Stimulated activated CD4-positive, alpha-beta T cell treated with anti-CD3 and anti-CD28 coated beads, Interleukin-12 subunit alpha, Interleukin-12 subunit beta, amount 100 ng/mL, for 24 hours (primary cell): ENCODE data around the gene ECE1.

ENCODE experiments used
- DNase-seq, 2 experiments: peaks; one replicate each; pipeline ENCODE4 v3.0.0-alpha.2; 2020; ENCODE audit warnings: low read depth in 2 of 2

The ECE1 gene

DNA sequence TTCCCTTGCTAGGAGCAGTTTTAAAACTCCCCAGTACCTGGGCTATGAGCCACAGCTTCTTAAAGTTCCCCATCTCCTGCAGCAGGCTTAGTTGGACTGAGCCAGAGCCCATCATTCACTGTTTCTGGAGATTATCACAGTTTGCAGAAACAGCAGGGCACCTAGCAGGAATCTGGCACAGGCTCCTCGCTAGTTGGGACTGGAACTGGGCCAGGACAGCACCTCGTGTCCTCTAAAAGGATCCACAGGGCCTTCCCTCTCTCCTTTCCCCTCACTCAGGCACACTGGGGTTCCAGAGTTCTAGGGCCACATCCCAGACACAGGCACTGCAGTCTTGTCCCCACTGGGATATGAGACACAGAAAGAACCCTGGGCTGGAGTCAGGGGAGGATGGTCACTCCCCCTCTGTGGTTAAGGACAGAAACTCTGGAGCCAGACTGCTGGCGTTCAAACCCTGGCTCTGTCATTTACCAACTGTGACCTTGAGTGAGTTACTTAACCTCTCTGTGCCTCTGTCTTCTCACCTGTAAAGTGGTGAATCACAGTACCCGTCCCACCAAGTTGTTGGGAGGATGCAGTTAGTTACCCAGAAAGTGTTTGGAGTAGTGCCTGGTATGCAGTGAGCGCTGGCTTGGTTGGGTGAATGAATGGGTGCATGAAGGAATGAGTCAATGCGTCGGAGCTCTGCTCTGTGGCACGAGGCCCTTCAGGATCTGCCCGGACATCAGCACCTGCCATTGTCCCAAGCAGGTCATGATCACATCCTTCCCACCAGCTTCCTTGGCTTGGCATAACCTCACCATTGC lies 18.8 kb upstream of the ECE1 start:
- DNase-seq = no peak

DNA sequence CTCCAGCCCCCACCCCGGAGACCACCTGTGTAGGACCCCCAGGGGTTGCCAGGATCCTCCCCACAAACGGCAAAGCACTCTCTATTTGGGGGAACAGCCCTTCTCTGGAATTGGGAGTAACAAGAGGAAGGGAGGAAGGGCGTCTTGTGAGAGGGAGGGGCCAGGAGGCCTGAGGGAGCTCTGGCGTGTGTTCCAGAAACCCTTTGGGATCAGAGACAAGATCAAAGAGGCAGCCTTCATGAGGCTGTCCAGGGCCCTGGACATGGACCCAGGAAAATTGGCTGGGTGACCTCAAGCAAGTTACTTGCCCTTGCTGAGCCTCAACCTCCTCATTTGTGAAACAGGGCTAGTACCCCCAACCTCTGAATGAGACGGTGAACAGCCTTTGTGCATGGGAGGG lies 18.1 kb upstream of the ECE1 start:
- DNase-seq = no peak

DNA sequence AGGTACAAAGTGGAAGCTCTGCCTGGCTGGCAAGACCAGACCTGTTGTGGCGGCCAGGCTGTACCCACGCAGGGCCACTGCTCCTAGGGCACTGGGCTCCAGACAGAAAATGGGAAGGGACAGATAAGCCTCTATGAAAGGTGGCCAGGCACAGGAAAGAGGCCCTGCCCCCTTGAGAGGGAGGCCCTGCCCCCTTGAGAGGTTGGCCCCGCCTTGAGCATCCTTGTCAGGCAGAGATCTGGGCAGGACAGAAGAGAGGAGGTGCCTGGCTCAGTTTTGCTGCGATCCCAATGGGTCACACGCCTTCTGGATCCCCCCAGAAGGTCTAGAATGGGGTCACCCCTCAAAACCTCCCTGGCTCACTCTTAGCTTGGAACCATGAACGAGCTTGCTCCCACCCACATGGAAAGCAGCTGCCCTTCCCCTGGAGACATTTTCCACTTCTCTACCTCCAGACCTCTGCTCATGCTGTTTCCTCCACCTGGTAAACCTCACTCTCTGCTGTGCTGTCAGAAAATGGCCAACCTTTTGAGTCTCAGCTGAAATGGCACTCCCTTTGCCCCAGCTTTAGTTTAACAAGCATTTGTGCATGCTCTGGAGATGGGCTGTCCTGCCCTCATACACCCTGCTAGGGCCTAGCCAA lies 17.5 kb upstream of the ECE1 start:
- no peak for DNase-seq

DNA sequence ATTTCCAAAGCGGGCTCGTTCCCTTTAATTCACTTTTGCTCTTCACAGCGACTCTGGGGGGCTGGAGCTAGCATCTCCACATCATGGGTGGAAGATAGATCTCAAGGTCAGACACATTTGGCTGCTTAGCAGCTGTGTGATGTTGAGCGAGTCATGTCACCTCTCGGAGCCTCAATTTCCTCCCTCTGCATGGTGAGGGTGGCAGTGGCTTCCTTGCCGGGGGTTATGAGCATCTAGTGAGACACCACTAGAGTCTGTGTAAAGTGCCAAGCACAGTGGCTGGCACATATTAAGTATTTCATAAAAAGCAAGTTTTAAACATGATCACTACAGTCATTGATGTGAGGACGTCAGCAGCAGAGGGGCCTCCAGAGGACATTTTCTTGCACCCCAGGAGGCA lies 16.9 kb upstream of the ECE1 start:
- DNase-seq = no peak

DNA sequence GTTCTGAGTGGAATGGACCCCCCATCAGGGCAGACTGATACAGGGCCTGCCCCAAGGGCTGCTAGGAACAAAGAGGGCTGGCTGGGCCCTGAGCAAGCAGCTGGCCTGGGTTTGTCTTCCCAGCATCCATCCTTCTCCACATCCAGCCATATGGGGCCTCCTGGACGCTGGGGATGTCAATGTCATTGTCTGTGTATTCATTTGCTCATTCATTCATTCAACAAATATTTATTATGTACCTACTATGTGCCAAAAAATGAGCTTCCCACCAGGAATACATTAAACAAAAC lies 15.6 kb upstream of the ECE1 start:
- no peak for DNase-seq

DNA sequence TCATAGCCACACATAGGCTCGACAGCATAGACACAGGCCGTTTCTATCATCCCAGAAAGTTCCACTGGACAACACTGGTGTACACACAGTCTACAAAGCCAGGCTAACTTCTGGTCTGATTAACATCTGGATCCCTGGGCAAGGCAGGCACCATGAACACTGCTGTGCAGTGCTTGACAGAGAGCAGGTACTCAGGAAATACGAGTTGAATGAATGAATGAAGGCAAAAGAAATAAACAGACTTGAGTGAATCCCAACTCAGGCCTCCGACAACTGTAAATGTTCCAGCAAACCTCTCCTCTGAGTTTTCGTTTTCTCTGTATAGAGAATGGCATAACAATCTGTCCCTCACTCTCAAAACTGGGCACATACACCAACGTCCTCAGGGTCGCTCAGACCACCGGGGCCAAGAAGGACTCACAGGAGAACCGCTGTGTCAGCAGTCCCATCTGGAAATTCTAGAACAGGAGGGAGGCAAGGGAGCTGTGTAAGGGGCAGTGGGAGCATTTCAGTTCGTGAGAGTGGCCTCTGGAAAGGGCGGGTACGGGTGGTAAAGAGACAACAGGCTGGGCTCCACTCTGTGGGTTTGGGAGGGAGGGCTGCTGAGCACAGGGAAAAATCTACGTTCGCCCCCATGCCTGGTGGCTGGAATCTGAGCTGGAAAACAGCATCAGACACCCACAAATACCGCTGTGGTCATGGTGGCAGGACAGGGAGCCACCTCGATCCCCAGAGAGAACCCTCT lies 15.1 kb upstream of the ECE1 start:
- no peak for DNase-seq

DNA sequence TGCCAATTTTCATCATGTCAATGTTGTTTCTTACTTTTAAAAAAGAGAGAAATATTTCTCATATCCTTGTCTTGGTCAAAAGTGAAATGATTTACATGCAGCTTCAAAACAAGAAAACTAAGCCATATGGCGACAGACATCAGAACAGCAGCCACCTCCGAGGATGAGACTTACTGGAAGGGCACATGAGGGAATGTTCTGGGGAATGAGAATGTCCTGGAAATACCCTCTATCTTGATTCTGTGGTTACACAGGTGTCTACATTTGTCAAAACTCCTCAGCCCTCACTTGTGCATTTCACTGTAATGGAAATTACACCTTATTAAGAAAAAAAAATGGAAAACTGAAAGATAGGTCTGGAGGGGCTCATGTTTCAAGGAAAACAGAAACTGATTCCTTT lies 14.2 kb upstream of the ECE1 start:
- DNase-seq = no peak

DNA sequence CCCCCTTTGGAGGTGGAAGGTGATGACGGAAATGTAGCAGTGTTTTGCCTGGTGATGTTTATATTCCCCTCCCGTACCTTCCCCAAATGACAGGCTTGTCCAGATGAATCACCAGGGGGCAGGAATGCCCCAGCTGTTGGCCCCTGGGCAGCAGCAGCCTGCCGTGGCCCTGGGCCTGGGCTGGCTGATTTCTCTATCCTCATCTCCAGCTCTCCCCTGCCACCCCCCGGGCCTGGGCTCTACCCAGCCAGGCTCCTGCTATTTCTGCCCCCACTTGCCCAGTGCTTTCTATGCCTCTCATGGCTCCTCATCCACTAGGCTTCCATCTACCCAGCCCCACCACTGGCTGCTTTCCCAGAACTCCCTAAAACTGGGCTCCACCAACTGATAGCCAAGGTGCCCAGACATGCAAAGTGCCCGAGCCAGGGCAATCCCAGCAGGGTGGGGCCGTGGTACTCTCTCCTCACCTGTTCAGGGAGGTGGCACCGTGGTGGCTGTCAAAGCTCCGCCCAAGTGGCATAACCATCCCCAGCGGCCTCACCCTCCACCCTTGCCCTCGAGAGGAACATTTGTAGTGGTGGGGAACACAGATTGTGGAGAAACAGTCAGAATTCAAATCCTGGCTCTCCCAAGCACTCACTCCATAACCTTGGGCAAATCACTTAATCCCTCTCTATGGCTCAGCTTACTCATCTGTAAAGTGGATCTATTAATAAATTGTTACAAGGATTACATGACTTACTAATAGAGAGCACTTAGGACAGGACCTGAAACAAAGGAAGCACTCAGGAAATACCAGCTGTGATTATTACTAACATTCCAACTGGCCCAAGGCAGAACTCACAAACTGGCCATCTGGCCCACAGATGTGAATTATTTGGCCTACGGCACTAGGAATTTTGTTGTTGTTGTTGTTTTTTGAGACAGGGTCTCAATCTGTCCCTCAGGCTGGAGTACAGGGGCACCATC lies 12.8 kb upstream of the ECE1 start:
- DNase-seq = no peak

DNA sequence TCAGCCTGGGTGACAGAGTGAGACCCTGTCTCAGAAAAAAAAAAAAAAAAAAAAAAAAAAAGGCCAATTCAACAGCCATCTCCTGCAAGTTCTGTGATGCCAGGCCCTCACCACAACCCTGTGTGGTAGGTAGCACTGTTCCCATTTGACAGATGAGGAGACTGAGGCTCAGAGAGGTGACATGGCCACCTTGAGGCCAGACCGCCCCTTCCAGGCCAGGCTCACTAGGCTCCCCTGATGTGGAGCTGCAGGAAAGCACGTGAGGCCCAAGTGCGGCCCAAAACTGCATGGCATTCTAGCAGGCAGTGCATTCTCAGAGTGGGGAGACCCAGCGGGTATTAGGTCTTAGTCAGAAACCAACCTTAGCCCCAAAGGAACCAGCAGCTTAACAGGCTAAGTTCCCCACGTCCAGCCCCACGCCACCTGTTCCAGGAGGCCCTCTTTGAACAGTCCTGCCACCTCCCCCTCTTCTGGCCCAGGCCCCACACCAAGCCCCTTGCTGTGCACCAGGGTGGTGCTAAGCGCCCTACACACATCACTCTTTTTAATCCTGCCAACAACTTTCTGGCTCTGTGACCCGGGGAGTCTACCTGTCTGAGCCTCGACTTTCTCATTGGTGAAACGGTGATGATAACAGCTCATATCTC lies 11.7 kb upstream of the ECE1 start:
- no peak for DNase-seq

DNA sequence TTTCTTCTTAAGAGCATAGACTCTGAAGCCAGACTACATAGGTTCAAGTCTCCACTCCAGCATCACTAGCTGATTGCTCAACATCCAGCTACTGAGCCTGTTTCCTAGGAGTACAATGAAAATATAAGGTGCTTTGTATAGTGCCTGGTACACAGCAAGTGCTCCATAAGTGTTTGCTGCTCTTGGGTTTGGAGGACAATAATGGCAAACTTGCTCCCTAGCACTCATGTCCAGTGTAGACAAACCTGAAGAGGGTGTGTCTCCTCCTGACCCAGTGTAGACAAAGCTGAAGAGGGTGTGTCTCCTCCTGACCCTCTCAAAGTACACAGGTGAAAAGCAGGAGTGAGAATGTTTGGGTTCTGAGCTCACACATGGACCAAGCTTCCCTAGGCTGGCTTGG lies 10.5 kb upstream of the ECE1 start:
- DNase-seq = no peak

DNA sequence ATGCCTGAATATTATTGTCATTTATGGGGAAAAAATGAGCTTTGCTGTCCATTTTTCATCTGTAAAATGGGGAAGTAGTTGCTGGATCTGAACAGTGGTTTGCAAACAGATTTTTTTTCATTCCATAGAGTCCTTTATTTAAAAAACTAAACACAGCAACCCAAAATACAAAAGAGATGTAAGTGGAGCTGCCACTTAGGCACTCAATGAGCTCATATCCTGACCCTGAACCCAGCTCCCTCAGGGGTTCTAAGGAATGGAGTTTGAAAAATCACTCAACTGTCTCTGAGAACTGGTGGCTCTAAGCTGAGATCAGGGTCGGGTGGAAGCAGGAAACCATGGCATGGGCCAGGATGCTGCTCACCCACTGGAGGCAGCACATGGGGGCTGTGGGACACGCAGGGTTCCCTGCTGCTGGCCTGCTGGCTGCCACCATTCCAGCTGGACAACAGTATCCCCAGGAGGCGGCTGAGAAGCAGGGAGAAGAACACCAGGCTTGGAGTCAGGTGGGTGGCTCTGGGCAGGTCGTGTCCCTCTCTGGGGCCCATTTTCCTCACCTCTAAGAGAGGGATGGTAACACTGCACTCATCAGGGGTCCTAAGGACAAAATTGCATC lies 9.6 kb upstream of the ECE1 start:
- DNase-seq = no peak

DNA sequence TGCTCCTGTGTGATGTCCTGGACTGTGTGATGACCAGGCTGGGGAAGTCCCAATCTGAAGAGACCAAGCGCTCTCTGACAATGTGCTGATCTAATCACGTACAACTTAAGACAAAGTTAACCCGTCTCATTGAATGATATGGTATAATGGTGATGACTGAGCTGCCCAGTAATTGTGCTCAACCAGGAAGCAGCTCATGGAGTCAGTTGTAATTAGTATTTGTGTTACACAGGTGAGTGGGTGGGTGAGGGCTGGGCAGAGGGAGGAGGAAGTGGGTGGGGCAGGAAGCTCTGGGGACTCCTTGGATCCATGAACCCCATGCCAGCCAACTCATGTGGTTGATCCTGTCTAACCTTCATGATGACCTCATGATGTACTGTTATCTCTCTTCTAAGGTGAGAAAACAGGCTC lies 8.7 kb upstream of the ECE1 start:
- DNase-seq = no peak

DNA sequence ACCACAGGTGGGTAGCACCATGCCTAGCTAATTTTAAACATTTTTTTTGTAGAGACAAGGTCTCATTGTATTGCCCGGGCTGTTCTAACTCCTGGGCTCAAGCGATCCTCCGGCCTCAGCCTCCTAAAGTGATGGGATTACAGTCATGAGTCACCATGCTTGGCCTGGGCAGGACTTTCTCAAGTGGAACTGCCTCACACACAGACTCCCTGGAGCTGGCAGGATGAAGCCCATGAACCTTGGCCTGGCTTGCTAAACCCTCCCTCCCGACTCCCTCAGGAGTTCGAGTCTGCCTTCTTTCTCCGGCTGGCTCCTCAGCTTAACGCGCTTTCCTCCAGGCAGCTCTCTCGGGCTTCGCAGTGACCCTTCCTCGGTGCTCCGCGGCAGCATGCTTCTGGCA lies 7.7 kb upstream of the ECE1 start:
- DNase-seq = no peak

DNA sequence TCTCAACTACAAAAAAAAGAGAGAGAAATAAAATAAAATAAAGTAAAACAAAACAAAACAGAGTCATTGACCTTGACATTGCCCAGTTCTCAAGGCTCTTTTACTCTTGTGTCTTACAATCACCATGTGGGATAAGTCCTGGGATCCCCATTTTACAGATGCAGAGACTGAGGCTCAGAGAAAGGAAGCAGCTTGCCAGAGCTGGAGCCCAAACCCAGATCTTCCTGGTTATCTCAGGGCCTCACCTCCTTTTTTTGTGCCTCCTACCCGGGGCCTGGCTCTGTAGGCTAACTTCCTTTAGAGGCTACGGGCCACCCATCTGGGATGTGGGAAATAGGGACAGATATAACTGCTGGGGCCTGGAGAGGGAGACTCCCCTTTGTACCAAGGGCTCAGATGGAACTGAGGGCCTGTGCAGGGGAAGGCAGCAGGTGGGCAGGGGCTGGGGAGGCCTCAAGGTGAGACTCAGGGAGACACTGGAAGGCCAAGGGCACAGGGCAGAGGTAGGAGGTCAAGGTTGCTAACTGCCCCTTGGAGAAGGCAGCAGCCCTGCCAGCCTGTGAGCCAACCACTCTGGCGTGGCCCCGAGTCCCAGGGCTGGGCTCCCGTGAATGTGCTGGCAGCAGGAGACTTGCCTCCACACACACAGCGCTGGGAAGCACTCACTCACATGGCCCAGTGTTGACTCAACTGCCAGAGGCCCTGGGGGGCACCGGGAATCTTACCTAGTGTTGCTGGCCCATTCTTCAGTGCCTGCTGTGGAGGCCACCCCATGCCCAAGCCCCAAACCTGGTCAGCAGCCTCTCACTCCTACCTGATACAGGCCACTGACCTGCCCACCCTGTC lies 6.5 kb upstream of the ECE1 start:
- no peak for DNase-seq

DNA sequence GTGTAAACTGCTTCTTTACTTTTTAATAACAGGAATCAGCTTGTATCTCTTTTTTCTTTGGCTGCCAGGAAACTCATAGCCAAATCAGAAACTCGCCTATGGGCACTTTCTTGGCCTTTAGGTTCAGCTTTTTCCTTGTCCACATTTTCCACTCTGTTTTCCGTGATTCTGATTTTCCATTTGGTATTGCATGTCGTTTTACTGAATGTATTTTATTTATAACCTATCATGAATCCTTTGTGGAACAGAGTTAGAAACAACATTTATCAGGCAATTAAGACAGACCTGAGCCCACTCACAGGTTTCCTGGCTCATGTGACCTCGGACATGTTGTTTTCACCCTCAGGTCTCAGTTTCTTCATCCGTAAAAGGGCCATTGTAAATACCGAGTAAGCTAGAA lies 5.3 kb upstream of the ECE1 start:
- no peak for DNase-seq

DNA sequence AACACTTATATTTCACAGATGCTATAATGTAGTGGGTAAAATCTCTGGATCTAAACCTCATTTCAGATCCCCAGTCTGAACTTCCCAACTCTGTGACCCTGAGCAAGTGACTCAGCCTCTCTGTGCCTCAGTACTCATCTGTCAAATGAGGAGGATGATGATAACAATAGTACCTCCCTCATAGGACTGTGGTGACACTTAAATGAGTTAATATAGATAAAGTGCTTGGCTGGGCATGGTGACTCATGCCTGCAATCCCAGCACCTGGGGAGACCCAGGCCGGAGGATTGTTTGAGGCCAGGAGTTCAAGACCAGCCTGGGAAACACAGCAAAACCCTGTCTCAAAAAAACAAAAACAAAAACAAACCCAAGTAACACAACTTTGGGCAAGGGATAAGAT lies 4.7 kb upstream of the ECE1 start:
- DNase-seq = peak; percentile 33 to 43

DNA sequence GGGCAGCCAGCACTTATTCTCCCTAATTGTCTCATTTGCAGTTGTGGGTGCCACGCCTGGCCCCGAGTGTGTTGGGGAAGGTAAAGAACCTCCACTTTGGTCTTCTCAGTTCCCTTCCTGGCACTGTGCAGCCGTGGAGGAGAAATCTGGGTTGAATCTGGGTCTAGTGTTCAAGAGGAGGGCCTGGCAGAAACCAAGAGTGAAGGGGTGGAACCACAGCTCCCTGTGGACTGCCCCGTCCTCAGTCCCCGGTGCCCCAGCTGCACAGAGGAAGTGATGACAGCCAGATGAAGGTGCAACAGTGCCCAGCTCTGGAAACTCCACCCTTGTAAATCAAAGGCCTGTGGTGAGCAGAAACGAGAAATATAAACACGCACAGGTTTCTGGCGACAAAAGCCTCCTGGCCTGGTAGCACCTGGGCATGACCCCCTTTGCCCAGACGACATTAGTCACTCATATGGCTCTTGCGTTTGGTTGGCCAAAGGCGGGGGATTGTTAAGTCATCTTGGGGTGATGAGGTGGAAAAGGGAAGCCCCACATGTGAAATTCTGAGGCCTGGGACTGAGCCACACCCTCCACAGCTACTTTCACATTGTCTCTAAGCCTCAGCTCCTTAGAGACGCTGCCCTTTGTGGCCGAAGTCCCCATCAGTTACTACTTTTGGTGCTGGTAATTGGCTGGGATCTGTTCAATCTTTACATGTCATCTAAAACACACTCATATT lies 4.2 kb upstream of the ECE1 start:
- DNase-seq = peak; percentile 77 to 82

DNA sequence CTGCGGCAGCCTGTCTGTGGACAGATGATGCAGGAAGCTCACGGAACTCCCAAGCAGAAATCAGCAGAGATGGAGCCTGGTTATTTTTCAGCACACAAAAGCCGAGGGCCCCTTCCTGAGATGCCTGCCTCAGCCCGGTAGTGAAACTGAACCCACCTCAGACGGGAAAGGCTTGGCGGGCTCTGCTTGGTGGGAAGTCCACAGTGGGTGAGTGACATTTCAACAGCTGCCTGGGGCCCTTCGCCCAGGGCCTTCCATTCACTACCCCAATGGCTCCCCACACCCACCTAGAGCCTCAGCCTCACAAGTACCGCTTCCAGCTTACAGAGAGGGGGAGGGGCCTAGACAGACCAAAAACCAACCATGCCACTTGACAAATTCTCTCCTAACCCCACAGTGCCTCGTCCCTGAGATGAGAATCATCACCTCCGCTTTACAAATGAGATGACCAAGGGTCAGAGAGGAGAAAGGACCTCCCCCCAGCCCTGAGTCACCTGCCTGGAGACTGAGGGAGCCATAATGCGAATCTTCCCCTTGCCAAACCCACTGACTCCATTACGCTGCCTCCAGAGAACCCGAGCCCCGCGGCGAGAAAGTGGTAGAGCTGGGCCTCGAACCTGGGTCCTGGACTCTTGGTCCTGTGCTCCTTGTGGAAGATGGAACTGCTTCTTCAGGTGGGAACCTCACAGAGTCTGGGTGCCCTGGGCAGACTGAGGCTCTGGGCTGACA lies 3.4 kb upstream of the ECE1 start:
- DNase-seq = peak; percentile 64 to 82
